Measurements from ENCODE around the gene PLCL2.

- no peak for TF ChIP-seq CTCF (IDR thresholded peaks at IDR 0.05; ENCODE audit: extremely low read depth in 1 of 2, insufficient read depth in 1 of 2, low read depth in 1 of 2, low read length in 2 of 2)
- no peak for TF ChIP-seq POLR2A (IDR thresholded peaks at IDR 0.05; ENCODE audit: low read depth, low read length)
- no peak for TF ChIP-seq EZH2 (IDR thresholded peaks at IDR 0.05; ENCODE audit: borderline replicate concordance, low read depth, low read length, severe bottlenecking)
- TF ChIP-seq MAX (IDR thresholded peaks at IDR 0.05; ENCODE audit: insufficient read depth, insufficient read length) = no peak
- no peak for TF ChIP-seq POLR2AphosphoS5 (IDR thresholded peaks at IDR 0.05; ENCODE audit: insufficient read depth, low read depth, low read length)
- TF ChIP-seq GATA2 (IDR thresholded peaks at IDR 0.05; ENCODE audit: insufficient read depth, insufficient read length, low read depth, low read length) = no peak
- TF ChIP-seq FOS (IDR thresholded peaks at IDR 0.05; ENCODE audit: borderline replicate concordance, insufficient read depth, low read length) = no peak
- TF ChIP-seq JUN (IDR thresholded peaks at IDR 0.05; ENCODE audit: borderline replicate concordance, insufficient read depth, insufficient read length, low read depth) = no peak
Measured at GRCh38 chr3:17076940-17077605, 192.3 kb downstream of the PLCL2 start.
